H1 (cell line): ENCODE results near the gene BLTP3B. TPM values are rescaled to one million over a fixed set of nuclear protein-coding genes. Genes with fewer than 3 reads are reported as not detected.

ENCODE experiments used
- CTCF ChIA-PET: fragments of 300-600 bp; sonication (Branson Sonifier 250); formaldehyde crosslinking; loops from one replicate; lab custom pipeline; 2021; ENCODE audit not compliant: partially characterized antibody; lab: Charles Lee
- POLR2A ChIA-PET: fragments of 300-600 bp; sonication (Branson Sonifier 250); formaldehyde crosslinking; loops from one replicate; lab custom pipeline; 2021; ENCODE audit warnings: inconsistent platforms; ENCODE audit not compliant: partially characterized antibody; lab: Charles Lee
- DNase-seq, 2 experiments: peaks; one replicate each; pipeline versions ENCODE4 v3.0.0 to v3.0.0-alpha.2; 2010 to 2022; ENCODE audit warnings: low spot score in 2 of 2, low read depth in 1 of 2, mixed read lengths in 1 of 2
- FAIRE-seq: peaks from 2 replicates; lab custom pipeline; 2011; peaks lifted over from hg19 to GRCh38; lab: Jason Lieb, UNC
- H2AFZ ChIP-seq: 2 replicates; pipeline ENCODE4 v1.8.1; 2012; ENCODE audit warnings: low read length, inconsistent platforms
- H2AK5ac ChIP-seq: 2 replicates; pipeline ENCODE4 v1.6.1; 2013; ENCODE audit warnings: low read depth, low read length
- H2BK120ac ChIP-seq: replicated peaks from 2 replicates; pipeline ENCODE3; 2013; ENCODE audit warnings: low read depth, low read length, inconsistent platforms
- H2BK12ac ChIP-seq: 2 replicates; pipeline ENCODE4 v1.6.1; 2013; ENCODE audit warnings: low read depth, low read length
- H2BK15ac ChIP-seq: 2 replicates; pipeline ENCODE4 v1.6.1; 2013; ENCODE audit warnings: low read length
- H2BK20ac ChIP-seq: 2 replicates; pipeline ENCODE4 v1.6.1; 2013; ENCODE audit warnings: low read length
- H2BK5ac ChIP-seq: 2 replicates; pipeline ENCODE4 v1.6.1; 2013; ENCODE audit warnings: low read depth, low read length
- H3K14ac ChIP-seq: 2 replicates; pipeline ENCODE4 v1.6.1; 2013; ENCODE audit warnings: inconsistent platforms; ENCODE audit not compliant: insufficient read length
- H3K18ac ChIP-seq: 2 replicates; pipeline ENCODE4 v1.6.1; 2013; ENCODE audit warnings: low read length; ENCODE audit errors: extremely low read depth
- H3K23ac ChIP-seq: 2 replicates; pipeline ENCODE4 v1.6.1; 2013; ENCODE audit warnings: inconsistent platforms; ENCODE audit not compliant: insufficient read length
- H3K23me2 ChIP-seq: 2 replicates; pipeline ENCODE4 v1.6.1; 2013; ENCODE audit warnings: low read depth, low read length
- H3K27ac ChIP-seq: 2 replicates; pipeline ENCODE4 v1.6.1; 2011; ENCODE audit warnings: low read depth, low read length, inconsistent platforms
- H3K27me3 ChIP-seq, 4 experiments: replicated peaks in 1 of 4; 1 replicate in 1 of 4; 2 replicates in 3 of 4; pipeline versions ENCODE4 v1.6.1 to v1.8.1; 2011 to 2013; ENCODE audit warnings: low read length in 3 of 4, mild to moderate bottlenecking in 3 of 4, inconsistent platforms in 2 of 4, mixed read lengths in 2 of 4, moderate library complexity in 1 of 4; ENCODE audit not compliant: control insufficient read depth in 3 of 4, insufficient read depth in 3 of 4; ENCODE audit errors: extremely low read depth in 1 of 4
- H3K36me3 ChIP-seq, 4 experiments: 2 replicates each; pipeline versions ENCODE4 v1.6.1 to v1.8.1; 2011 to 2013; ENCODE audit warnings: mild to moderate bottlenecking in 4 of 4, low read length in 3 of 4, moderate library complexity in 2 of 4, control low read depth in 1 of 4, inconsistent platforms in 1 of 4; ENCODE audit not compliant: insufficient read depth in 4 of 4, control insufficient read depth in 2 of 4
- H3K4ac ChIP-seq: replicated peaks from 2 replicates; pipeline ENCODE3; 2013; ENCODE audit warnings: low read length, low read depth, mixed read lengths, inconsistent platforms; ENCODE audit not compliant: insufficient read length
- H3K4me1 ChIP-seq, 4 experiments: replicated peaks in 1 of 4; 1 replicate in 1 of 4; 2 replicates in 3 of 4; pipeline versions ENCODE4 v1.6.1 to v1.8.1; 2011 to 2013; ENCODE audit warnings: low read length in 3 of 4, inconsistent platforms in 2 of 4, mixed read lengths in 1 of 4; ENCODE audit not compliant: insufficient read depth in 4 of 4, control insufficient read depth in 3 of 4
- H3K4me2 ChIP-seq, 2 experiments: 2 replicates each; pipeline versions ENCODE4 v1.6.1 to v1.8.1; 2011 to 2013; ENCODE audit warnings: low read depth in 2 of 2, low read length in 2 of 2, control low read depth in 1 of 2, inconsistent platforms in 1 of 2, mild to moderate bottlenecking in 1 of 2; ENCODE audit not compliant: insufficient read depth in 1 of 2
- H3K4me3 ChIP-seq, 4 experiments: fragments of 200-600, 300-600 bp in 1 of 4; sonication (generic), shearing (Covaris generic), sonication (Bioruptor Twin) in 1 of 4; 2 replicates each; pipeline versions ENCODE4 v1.5.1 to v1.8.1; 2011 to 2016; ENCODE audit warnings: low read length in 4 of 4, low read depth in 3 of 4, control low read depth in 2 of 4, inconsistent platforms in 2 of 4, mild to moderate bottlenecking in 2 of 4, mixed read lengths in 1 of 4, moderate library complexity in 1 of 4; ENCODE audit not compliant: insufficient read depth in 2 of 4; ENCODE audit errors: extremely low read depth in 1 of 4
- H3K56ac ChIP-seq: replicated peaks from 2 replicates; pipeline ENCODE3; 2013; ENCODE audit warnings: low read depth, mild to moderate bottlenecking, mixed read lengths, low read length, inconsistent platforms; ENCODE audit not compliant: insufficient read length
- H3K79me1 ChIP-seq: 2 replicates; pipeline ENCODE4 v1.6.1; 2013; ENCODE audit warnings: low read depth, low read length, control low read depth
- H3K79me2 ChIP-seq, 2 experiments: 2 replicates each; pipeline versions ENCODE4 v1.6.1 to v1.8.1; 2012 to 2013; ENCODE audit warnings: low read length in 2 of 2, mild to moderate bottlenecking in 2 of 2, inconsistent platforms in 1 of 2; ENCODE audit not compliant: insufficient read depth in 2 of 2, control insufficient read depth in 1 of 2
- H3K9ac ChIP-seq, 4 experiments: replicated peaks in 1 of 4; 1 replicate in 1 of 4; 2 replicates in 3 of 4; pipeline versions ENCODE4 v1.6.1 to v1.8.1; 2011 to 2013; ENCODE audit warnings: low read depth in 3 of 4, low read length in 3 of 4, control low read depth in 2 of 4, mild to moderate bottlenecking in 2 of 4, moderate library complexity in 2 of 4, inconsistent platforms in 1 of 4; ENCODE audit errors: extremely low read depth in 1 of 4
- H3K9me3 ChIP-seq, 2 experiments: 2 replicates each; pipeline versions ENCODE4 v1.6.1 to v1.8.1; 2012 to 2013; ENCODE audit warnings: mild to moderate bottlenecking in 2 of 2, moderate library complexity in 2 of 2, control low read depth in 1 of 2, inconsistent platforms in 1 of 2, low read depth in 1 of 2, low read length in 1 of 2, mixed read lengths in 1 of 2; ENCODE audit not compliant: insufficient read depth in 2 of 2
- H4K20me1 ChIP-seq, 2 experiments: replicated peaks in 1 of 2; 2 replicates each; pipeline versions ENCODE3 to v1.8.1; 2011 to 2013; ENCODE audit warnings: inconsistent platforms in 2 of 2, low read length in 2 of 2, mild to moderate bottlenecking in 1 of 2; ENCODE audit not compliant: insufficient read depth in 2 of 2, control insufficient read depth in 1 of 2
- H4K5ac ChIP-seq: 2 replicates; pipeline ENCODE4 v1.6.1; 2013; ENCODE audit warnings: low read length, low read depth, mixed read lengths, inconsistent platforms; ENCODE audit not compliant: insufficient read length
- H4K8ac ChIP-seq: 2 replicates; pipeline ENCODE4 v1.8.0; 2013; ENCODE audit warnings: mild to moderate bottlenecking, moderate library complexity, low read length, inconsistent platforms; ENCODE audit not compliant: insufficient read depth; ENCODE audit errors: extremely low read depth
- H4K91ac ChIP-seq: replicated peaks from 2 replicates; pipeline ENCODE3; 2013; ENCODE audit warnings: low read length, mixed read lengths, inconsistent platforms; ENCODE audit not compliant: insufficient read length
- ASH2L ChIP-seq: fragments of 200-600, 300-600 bp; sonication (generic); IDR thresholded peaks from one replicate; pipeline ENCODE4 v1.7.1; 2017; ENCODE audit warnings: low read length
- ATF2 ChIP-seq: IDR thresholded peaks from 2 replicates; pipeline ENCODE4 v1.6.1; 2012; ENCODE audit warnings: low read length, inconsistent platforms
- BACH1 ChIP-seq: IDR thresholded peaks from 2 replicates; pipeline ENCODE4 v1.6.1; 2012; ENCODE audit warnings: low read length, improper control_type of control experiment
- JUN ChIP-seq: IDR thresholded peaks from 2 replicates; pipeline ENCODE4 v1.6.1; 2011; ENCODE audit warnings: low read depth, mild to moderate bottlenecking, improper control_type of control experiment, low read length
- NRF1 ChIP-seq: IDR thresholded peaks from 2 replicates; pipeline ENCODE4 v1.6.1; 2011; ENCODE audit warnings: mild to moderate bottlenecking, low read depth, low read length, improper control_type of control experiment
- RXRA ChIP-seq: IDR thresholded peaks from 2 replicates; pipeline ENCODE4 v1.6.1; 2011; ENCODE audit warnings: low read depth, mild to moderate bottlenecking, low read length, moderate library complexity; ENCODE audit not compliant: insufficient read depth
- SIRT6 ChIP-seq: IDR thresholded peaks from one replicate; pipeline ENCODE4 v1.7.1; 2012; ENCODE audit warnings: low read length, inconsistent platforms
- SP1 ChIP-seq: IDR thresholded peaks from 2 replicates; pipeline ENCODE4 v1.6.1; 2011; ENCODE audit warnings: low read depth, low read length
- SP2 ChIP-seq: IDR thresholded peaks from 2 replicates; pipeline ENCODE4 v1.6.1; 2012; ENCODE audit warnings: mild to moderate bottlenecking, low read length, inconsistent platforms
- SRF ChIP-seq: IDR thresholded peaks from 2 replicates; pipeline ENCODE4 v1.6.1; 2011; ENCODE audit warnings: mild to moderate bottlenecking, low read depth, low read length, moderate library complexity
- TAF1 ChIP-seq: IDR thresholded peaks from 2 replicates; pipeline ENCODE4 v1.6.1; 2011; ENCODE audit warnings: mild to moderate bottlenecking, low read depth, low read length
- TBP ChIP-seq: IDR thresholded peaks from 2 replicates; pipeline ENCODE4 v1.6.1; 2011; ENCODE audit warnings: low read depth, low read length, improper control_type of control experiment
- TCF12 ChIP-seq: IDR thresholded peaks from 2 replicates; pipeline ENCODE4 v1.6.1; 2011; ENCODE audit warnings: low read depth, mild to moderate bottlenecking, low read length
- TEAD4 ChIP-seq: IDR thresholded peaks from 2 replicates; pipeline ENCODE4 v1.6.1; 2012; ENCODE audit warnings: low read depth, low read length, inconsistent platforms, mixed read lengths
- WGBS, 2 experiments: shearing (Covaris generic) in 1 of 2; methylation state at CpG; one replicate each; pipeline versions ENCODE4 v1.1.6 to v1.1.7; 2013 to 2015; ENCODE audit warnings: low lambda C conversion rate in 2 of 2, mixed read lengths in 2 of 2, inconsistent platforms in 1 of 2, low coverage in 1 of 2, missing lambda C conversion rate in 1 of 2; ENCODE audit not compliant: insufficient replicate concordance in 2 of 2, insufficient coverage in 1 of 2, insufficient read length in 1 of 2; ENCODE audit errors: extremely low coverage in 1 of 2, missing lambda C conversion rate in 1 of 2; 5-methylcytosine and 5-hydroxymethylcytosine counted together
- polyA plus RNA-seq, 7 experiments: library from polyadenylated mRNA; depleted of rRNA in 3 of 7; stranded (reverse) in 5 of 7; unstranded in 2 of 7; fragments of >200 nt in 5 of 7; fragments of 200-250 nt in 2 of 7; gene quantifications; 1 replicate in 5 of 7; 2 replicates in 1 of 7; 4 replicates in 1 of 7; pipeline versions ENCODE4 v1.2.1 to v1.2.3, GENCODE V29; 2011 to 2013; ENCODE audit warnings: missing spikeins in 2 of 7, mixed read lengths in 2 of 7
- total RNA-seq: library from RNA; stranded (reverse); fragmentation: NEBNext Ultra II Directional; extraction: Animal tissue kit (Norgen Biotek cat#: 25700); gene quantifications from 2 replicates; pipeline ENCODE4 v1.2.1, GENCODE V29; 2021

BLTP3B gene
- total and polyA plus RNA-seq, 2 of the 8 experiments (the other 6 are each of a cell fraction or from before 2014, with no cell fraction given): 7.0 to 28.6 TPM

GRCh38 chr12:100110276-100110675 is 32.4 kb downstream of the BLTP3B start:
- no peak overlapping the region for H3K9ac ChIP-seq
- peaks cover 0 to 53% of the 10 kb centered on the region in 2 experiments; a peak in 2 of 4 replicates for H3K79me2 ChIP-seq
- H3K4me2 ChIP-seq: no peak overlapping the region
- WGBS, 2 experiments: 97% methylated on average over 4 of the region's 4 CpGs; no CpG with 5 or more reads in 1 of the 2 experiments
- H4K5ac ChIP-seq: no peak overlapping the region
- H2BK15ac ChIP-seq: no peak overlapping the region
- H4K8ac ChIP-seq: no peak overlapping the region
- H3K36me3 ChIP-seq: peaks cover 0 to 5% (median 0%) of the 10 kb centered on the region in 4 experiments; a peak in 1 of 8 replicates
- H2BK12ac ChIP-seq: no peak overlapping the region
- H3K23ac ChIP-seq: no peak overlapping the region
- ChIA-PET CTCF (no interaction called here), POLR2A (interaction anchor here (0.6 to 0.7 kb wide), 2 partner anchors 177 to 254 kb away, joined by 3 read pairs; no protein-coding TSS in a partner anchor)
- H3K23me2 ChIP-seq: no peaks in the 10 kb centered on the region
- no peaks in the 10 kb centered on the region for H3K27me3 ChIP-seq
- H3K4ac ChIP-seq: no peak overlapping the region
- no peak overlapping the region for H3K18ac ChIP-seq
- no peak overlapping the region for H3K56ac ChIP-seq
- H2BK20ac ChIP-seq: no peak overlapping the region
- H3K79me1 ChIP-seq: peaks cover under 1% of the 10 kb centered on the region; the same call in 1 of the 2 replicates
- H3K4me1 ChIP-seq: no peaks in the 10 kb centered on the region
- H3K9me3 ChIP-seq: 0 out of 4 replicates have a peak, but pooled peaks cover 0 to 5% of the 10 kb centered on the region in 2 experiments
- no peak overlapping the region for H3K27ac ChIP-seq
- no peak for FAIRE-seq
- H4K20me1 ChIP-seq: no peaks in the 10 kb centered on the region
- no peak overlapping the region for H2BK120ac ChIP-seq
- H3K14ac ChIP-seq: no peak overlapping the region
- DNase-seq: no peak
- no peak overlapping the region for H2AK5ac ChIP-seq
- H2BK5ac ChIP-seq: no peak overlapping the region
- H4K91ac ChIP-seq: no peak overlapping the region
- no peak overlapping the region for H2AFZ ChIP-seq
- no peak overlapping the region for H3K4me3 ChIP-seq
- TF ChIP-seq SP2 (no peak), SP1 (no peak), SRF (no peak), TAF1 (no peak), ATF2 (no peak), TCF12 (no peak), ASH2L (no peak), SIRT6 (no peak), TBP (no peak), NRF1 (no peak), JUN (no peak), TEAD4 (no peak), BACH1 (no peak), RXRA (no peak)
